NCI-H2081 (cell line): ENCODE data around the gene NEGR1.

Experiments used
- DNase-seq, 2 experiments: peaks; one replicate each; lab custom pipeline; 2025; lab: John Stamatoyannopoulos, UW

Gene NEGR1

DNA sequence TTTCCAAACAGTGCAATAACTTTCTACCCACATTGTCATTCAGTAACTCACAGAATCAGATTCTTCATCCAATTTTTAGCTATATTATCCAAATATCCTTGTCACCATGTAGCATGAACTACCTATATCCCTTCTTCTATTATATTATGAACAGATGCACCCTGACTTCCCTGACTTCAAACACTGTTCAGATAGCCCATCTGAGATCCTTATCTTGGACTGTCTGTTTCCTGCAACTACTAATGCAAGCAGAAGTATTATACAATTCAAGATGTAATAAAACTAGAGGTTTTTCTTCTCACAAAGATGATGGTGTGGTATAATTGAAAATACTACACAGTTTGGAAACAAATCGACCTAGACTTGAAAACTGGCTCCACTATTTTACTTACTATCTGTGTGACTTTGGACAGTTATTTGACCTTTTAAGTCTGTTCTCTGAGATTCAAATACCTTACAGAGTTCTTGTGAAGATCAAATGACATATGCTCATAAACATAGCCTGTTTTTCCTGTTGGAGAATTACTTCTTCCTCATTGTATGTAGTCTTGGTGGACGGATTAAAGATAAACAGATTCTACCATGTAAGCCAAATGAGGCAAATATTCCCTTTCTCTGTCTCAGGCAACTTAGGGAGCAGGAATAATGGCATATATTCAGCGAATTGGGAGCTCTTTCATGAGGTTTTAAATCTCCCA is 793.6 kb downstream of the NEGR1 start:
- DNase-seq = no peak

DNA sequence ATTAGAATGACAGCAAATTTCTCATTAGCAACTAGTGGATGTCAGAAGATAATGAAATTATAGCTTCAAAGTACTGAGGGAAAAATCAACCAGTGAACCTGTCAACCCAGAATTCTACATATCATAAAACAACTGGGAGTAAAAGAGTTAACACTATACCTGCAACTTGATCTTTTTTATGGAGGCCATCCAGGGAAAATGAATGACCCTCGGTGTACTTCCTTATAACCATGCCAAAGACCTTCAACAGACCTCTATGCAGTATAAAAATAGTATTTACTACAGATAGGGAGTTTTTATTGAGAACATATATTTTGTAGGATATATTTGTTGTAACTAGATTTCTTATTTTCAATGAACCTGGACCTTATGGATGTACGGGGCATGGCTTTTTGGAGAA is 809.0 kb downstream of the NEGR1 start:
- no peak for DNase-seq

DNA sequence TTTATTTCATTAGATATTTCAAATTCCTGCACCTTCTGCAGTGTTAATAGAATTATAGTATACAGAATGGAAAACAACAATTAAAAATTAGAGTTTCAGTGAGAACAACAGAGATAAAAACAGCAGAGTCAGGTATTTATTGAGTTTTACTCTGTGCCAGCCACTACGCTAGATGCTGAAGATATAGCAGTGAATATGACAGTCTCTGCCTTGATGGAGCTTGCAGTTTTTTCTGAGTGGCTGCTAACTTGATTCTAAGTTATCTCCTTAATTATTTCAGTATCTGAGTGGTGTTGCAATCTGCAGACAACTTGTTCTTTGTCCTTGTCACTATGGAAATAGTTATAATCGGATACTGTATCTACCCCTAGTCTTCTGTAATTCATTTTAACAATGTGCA is 817.2 kb downstream of the NEGR1 start:
- DNase-seq = no peak

DNA sequence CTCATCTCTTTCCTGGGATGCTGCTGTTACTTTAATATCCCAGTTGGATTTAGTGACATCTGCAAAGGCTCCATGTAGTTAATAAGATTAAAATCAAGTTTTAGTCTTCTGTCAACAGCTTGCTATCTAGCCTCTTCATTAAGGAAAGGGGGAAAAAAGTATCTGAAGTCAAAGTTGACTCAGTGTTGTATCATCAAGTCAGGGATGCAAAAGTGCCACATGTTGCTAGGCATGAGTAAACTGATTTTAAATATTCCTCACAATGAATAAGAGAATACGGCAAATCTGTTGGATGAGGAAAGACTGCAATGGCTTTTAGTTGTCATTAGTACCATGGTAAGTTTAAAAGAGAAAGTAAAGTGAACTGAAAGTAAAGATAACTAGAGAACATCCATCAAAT is 818.3 kb downstream of the NEGR1 start:
- no peak for DNase-seq

DNA sequence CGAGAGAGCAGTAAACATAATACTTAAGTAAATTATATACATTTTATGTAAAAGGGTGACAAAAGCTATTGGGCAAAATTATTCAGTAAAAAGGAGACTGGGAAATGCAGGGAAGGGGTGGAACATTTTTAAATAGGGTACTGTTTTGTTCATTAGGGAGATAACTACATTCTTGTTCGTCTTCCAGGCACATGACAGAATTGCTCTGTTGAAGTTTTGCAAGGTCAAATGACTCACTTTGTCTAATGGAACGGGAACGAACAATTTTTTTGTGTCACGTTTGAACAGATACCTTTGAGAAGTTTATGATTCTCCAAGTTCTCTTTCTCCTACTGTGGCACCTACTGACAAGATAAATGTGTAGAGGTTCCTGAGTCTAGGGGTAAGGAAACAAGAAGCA is 819.2 kb downstream of the NEGR1 start:
- DNase-seq = no peak

DNA sequence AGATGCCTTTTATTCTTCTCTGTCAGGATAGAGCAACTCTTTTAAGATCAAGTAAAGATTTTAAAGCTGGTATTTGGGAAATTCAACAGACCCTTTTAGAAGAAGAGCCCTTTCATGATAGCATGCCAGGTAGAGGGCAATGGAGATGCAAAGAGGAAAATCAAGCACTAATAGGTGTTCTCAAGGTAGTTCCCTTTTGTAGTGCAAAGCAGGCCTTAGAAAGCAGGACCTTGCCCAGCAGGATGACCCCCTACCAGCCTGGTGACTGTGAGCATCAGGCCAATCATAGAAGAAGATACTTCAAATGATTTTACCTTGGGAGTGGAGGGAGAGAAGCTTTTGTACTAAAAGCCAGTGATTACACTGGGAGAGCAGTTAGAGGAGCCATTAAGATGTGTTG is 820.1 kb downstream of the NEGR1 start:
- no peak for DNase-seq

DNA sequence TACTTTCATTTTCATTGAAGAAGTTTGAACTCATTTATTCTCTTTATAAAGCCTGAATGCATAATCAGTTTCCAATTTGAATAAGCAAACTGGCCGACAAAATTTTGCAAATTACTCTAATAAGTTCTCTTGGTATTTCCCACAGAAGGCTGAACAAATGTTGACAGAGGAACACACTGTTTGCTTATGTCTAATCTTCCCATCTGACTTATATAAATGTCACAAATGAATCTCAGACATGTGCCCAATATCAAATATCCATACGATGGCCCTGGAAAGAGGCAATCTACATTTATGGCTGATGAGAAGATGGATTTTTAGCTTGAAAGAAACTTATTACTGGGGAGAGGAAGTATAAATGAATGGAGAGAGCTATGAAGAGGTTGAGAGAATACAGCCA is 820.9 kb downstream of the NEGR1 start:
- DNase-seq = no peak

DNA sequence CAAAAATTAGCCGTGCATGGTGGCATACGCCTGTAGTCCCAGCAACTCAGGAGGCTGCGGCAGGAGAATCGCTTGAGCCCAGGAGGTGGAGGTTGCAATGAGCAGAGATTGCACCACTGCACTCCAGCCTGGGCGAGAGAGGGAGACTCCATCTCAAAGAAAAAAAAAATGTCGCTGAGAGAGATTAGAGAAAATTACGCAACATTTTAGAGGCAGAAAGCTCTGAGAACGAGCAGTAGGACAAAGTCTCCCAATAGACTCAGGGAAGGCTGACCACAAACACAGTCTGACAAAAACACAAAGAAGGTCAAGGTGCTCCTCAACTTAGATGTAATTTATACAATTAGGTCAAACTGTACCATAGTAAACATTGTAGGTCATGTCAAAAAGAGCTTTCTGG is 833.9 kb downstream of the NEGR1 start:
- no peak for DNase-seq

DNA sequence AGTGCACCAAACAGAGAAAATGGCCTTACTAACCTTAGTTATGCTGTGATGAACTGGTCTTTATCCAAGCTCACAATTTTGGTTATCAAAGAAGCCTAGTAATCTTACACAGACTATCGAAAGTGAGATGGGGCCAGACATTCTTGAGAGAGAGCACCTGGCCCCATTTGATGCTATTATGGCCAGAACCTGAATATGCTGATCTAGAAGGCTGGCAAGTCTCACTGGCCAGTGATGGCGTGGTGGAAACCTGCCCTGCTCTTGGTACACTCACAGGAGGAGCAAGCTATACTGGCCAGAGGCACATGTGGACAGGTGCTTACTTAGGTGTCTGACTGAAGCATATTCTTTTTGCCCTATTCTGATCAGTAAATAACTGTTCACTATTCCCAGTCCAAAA is 843.7 kb downstream of the NEGR1 start:
- DNase-seq = no peak

DNA sequence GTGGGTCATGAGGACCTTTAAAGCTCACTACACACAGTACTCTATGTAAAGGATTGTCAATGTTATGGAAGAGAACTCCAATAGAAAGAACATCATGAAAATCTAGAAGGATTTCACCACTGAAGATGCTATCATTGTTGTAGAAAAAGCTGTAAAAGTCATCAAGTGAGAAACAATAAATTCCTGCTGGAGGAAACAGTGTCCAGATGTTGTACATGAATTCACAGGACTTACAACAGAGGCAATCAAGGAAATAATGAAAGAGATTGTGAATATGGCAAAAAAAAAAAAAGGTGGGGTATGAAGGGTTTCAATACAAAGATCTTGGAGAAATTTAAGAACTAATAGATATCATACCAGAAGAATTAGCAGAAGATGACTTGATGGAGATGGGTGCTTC is 846.4 kb downstream of the NEGR1 start:
- DNase-seq = no peak

DNA sequence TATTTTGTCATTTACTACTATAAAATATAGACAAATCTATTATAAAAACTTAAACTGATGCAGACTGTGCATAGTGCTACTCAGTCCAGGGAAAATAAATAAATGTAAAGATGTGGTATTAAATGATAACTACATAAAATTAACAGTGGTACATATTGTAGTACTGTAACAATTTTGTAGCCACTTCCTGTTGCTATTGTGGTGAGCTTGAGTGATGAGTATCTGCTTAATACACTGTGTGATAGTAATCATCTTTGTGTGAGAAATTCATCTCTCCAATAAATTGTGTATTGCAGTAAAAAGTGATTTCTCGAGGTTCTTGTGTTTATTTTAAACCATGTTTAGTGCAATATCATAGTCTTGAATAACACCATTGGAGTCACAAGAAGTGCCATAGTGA is 848.1 kb downstream of the NEGR1 start:
- DNase-seq = no peak

DNA sequence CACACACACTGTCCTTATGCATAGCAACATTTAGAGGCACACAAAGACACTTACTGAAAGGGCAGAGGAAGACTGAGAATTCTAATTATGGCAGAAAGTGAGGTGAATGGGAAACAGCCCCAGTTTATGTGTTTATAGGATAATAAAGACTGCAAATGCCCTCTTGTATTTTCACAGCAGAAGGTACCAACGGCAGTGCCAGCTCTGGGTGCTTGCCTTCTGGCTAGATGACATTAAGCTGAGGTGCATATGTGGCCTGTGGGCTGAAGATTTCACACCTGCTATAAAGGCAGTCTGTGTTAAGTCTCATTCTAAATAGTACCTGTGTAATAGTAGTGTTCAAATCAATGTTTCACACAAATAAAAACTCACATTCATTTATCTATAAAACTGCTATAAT is 854.3 kb downstream of the NEGR1 start:
- DNase-seq = peak in 1 of 2 experiments; percentile 73

DNA sequence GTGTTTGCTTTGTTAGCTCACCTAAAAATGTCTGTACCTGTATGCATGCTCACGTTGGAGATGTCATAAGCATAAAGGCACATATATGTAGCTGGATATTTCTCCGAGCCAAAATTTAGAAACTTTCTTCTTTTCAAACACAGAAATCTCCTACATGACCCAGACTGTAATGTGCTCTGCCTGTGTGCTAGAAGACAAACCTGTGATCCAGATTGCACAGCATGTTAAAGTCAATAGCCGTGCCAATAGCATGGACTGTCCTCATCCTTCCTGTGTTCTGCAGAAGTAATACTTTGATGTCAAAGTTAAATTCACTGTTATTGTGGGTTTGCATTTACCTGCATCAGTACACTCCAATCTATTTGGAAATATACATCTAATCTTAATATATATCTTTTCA is 855.3 kb downstream of the NEGR1 start:
- peak in 1 of 2 experiments; percentile 41 for DNase-seq

DNA sequence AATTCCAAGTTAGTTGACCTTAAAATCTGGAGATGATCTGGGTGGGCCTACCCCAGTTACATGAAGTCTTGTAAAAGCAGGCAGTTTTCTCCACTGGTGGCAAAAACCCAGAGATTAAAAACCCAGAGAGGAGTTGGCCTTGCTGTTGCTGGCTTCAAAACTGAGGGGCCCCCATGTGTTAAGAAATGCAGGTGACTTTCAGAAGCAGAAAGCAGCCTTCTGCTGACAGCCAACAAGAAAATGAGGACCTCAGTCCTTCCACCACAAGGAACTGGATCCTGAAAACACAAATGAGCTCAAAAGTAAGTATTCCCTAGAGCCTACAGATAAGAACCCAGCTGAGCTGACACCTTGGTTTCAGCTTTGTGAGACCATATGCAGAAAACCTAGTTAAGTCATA is 857.8 kb downstream of the NEGR1 start:
- DNase-seq = no peak

DNA sequence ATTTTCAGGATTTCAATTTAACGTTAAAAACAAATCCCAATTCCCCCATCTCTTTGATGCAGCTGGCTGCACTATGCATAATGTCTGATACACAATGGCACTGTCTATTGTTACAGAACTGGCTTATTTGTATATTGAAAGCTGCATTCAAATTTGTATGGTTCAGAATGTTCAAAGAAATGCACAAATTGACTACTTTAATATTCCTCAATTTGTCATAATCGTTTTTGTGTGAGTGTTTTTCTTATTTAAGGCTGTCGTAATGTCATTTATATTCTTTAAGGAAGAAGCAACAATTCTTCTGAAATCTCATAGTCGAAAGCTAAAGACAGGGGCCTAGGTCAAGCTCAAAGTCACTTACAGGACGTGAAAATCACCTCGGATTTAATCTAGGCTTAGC is 860.1 kb downstream of the NEGR1 start:
- DNase-seq = no peak

DNA sequence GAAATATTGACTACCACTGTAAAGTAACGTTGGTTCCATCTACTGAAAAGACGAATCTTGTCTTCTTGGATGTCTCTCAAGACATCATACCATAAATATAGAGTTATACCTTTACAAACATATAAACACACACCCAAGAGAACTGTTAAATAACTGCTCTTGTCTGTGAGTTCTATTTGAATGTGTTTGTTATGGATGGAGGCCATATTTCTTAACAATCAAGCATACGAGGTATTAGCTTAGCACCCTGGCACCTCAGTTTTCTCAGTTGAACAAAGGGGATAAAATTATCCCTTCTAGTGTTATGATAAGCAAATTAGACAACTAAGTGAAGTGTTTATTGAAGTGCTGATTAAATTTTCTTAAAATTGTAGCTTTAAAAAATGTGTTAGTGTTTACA is 864.9 kb downstream of the NEGR1 start:
- DNase-seq = peak in 1 of 2 experiments; percentile 35

DNA sequence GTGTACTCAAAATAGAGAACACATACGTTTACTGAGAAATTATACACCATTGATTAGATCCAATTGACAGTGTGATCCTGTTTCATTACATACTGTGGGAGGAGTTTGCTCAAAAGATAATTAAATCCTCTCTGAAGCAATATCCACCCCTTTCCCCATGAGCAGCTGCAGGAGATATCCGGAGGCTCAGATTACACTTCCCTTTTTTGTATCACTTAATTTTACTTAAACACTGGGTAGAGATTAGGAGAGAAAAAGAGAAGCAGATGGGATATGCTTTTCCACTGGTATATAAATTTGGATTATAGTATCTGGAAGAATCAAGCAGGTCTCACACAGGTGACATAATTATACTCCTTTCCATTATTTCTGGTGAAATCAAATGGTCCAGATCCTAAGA is 868.2 kb downstream of the NEGR1 start:
- DNase-seq = peak; percentile 62 to 91

DNA sequence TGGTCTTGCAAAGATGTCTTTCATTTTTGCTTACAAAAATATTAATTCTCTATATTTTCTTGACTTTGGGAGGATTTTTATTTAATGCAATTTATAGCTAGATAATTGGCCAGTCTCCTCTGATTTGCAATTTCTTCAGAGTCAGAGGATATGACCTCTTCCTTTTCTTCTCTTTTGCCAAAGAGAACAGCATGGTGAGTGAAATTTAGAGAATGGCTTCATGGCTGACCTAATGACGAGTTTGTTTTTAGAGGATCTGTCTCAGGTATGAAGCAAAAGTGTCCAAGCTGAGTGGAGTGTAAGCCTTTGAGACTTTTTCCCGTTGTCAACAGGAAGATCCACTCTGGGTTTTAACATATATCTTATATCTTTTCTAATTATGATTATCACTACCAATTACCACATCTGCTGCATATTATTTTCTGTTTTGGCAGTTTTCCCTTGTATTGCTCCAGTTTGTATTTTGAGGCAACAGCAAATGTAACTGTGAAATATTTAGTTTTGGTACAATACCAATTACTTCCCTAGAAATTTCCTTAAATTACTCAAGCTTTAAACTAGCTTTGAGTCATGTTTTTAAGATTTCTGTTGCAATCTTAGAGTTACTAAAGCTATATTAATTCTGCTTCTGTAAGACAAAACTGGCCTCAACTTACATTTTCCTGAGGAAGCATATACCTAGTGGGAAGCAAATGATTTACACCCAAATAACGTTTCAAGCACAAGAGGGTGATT is 868.7 kb downstream of the NEGR1 start:
- DNase-seq = no peak

DNA sequence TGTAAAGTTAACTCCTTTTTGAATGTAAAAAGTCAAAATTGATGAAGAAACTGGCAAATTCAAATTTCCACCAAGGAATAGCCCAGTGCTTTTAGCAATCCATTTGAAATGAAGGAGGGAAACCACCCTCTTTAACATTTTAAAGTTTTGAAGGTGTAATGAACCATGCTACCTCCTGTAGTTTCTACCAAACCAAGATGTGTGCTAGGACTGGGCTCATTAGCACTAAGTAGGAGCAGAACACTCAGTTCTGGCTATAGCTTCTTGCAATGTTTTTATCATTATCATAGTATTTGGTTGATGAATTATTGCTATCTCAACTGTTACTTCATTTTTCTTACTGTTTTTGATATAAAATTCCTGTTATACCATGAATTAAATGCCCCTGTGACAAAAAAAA is 882.3 kb downstream of the NEGR1 start:
- no peak for DNase-seq

DNA sequence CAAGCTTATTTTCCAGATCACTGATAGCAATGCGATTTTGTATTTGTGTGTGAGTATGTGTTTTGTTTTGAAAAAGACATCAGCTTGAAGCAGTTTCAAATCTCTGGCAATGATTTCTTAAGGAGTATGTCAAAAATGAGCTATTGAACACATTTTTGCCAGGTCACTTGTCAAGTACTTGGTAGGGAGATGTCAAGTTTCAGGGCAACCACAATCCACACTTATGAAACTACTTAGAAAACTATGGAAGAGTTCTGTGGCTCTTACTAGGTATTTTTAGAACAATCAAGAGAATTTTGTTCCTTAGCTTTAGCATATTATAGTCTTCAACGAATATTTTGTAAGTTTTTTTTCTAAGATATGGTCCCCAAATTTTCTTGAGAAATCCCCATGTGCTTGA is 882.7 kb downstream of the NEGR1 start:
- no peak for DNase-seq

DNA sequence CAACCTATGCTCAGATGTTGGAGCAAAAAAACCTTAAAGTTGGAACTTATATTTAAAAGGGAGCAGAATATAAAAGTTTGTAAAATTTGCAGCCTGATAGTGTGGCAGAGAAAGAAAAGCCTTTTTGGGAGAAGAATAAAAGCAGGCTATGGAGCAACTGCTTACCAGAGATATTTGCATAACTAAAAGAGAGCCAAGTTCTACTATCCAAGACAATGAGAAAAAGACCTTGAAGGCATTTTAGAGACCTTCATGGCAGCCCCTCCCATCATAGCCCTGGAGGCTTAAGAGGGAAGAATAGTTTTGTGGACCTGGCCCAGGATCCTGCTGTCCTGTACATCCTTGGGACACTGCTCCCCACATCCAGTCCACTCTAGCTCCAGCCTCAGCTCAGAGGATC is 889.0 kb downstream of the NEGR1 start:
- DNase-seq = no peak

DNA sequence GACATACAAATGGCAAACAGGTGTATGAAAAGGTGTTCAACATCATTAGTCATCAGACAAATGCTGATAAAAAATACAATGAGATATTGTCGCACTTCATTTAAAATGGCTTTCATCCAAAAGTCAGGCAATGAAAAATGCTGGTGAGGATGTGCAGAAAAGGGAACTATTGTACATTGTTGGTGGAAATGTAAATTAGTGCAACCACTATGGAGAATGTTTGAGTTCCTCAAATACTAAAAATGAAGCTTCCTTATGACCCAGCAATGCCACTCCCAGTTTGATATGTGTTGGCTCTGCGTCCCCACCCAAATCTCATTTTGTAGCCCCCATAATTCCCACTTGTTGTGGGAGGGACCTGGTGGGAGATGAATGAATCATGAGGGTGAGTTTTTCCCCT is 891.8 kb downstream of the NEGR1 start:
- DNase-seq = no peak

DNA sequence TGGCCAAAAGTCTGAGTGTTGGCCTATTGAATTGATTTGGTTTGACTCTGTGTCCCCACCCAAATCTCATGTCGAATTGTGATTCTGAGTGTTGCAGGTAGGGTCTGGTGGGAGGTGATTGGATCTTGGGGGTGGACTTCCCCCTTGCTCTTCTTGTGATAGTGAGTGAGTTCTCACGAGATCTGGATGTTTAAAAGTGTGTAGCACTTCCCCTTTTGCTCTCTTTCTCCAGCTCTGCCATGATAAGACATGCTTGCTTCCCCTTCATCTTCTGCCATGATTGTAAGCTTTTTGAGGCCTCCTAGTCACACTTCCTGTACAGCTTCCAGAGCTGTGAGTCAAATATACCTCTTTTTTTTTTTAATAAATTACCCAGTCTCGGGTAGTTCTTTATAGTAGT is 904.5 kb downstream of the NEGR1 start:
- DNase-seq = no peak

DNA sequence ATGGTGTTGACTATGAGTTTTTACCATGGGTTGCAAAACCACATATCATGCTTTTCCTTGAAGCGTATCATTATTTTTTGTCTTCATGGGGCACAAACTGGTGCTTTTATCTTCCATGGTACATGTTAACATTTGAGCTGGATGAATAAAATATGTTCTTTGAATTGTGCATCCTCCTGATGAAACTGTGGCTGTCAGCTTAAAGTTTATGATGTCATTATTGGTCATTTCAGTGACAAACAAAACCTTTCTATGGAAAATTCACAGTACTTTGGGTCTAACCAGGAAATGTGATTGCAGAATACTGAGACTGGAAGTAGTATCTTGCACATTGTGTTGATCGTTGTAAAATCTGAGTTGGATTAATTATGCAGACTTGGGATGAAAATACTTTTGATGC is 909.8 kb downstream of the NEGR1 start:
- no peak for DNase-seq
